Hair follicular keratinocyte (primary cell): ENCODE data around the gene GSTP1. TPM values are rescaled to one million over a fixed set of nuclear protein-coding genes. Genes with fewer than 3 reads are reported as not detected.

Experiments
- total RNA-seq: library from RNA; depleted of rRNA; stranded (reverse); fragments of >200 nt; gene quantifications from 2 replicates; pipeline ENCODE4 v1.2.3, GENCODE V29; 2015

The GSTP1 gene
- 2,705 and 3,941 TPM in 2 replicates for total RNA-seq

GRCh38 chr11:67583247-67584204 is at the start of gene GSTP1:
Gene GSTP1 (plus strand): TSS chr11:67583812. CDS start chr11:67583844, 32 bp downstream.

DNA sequence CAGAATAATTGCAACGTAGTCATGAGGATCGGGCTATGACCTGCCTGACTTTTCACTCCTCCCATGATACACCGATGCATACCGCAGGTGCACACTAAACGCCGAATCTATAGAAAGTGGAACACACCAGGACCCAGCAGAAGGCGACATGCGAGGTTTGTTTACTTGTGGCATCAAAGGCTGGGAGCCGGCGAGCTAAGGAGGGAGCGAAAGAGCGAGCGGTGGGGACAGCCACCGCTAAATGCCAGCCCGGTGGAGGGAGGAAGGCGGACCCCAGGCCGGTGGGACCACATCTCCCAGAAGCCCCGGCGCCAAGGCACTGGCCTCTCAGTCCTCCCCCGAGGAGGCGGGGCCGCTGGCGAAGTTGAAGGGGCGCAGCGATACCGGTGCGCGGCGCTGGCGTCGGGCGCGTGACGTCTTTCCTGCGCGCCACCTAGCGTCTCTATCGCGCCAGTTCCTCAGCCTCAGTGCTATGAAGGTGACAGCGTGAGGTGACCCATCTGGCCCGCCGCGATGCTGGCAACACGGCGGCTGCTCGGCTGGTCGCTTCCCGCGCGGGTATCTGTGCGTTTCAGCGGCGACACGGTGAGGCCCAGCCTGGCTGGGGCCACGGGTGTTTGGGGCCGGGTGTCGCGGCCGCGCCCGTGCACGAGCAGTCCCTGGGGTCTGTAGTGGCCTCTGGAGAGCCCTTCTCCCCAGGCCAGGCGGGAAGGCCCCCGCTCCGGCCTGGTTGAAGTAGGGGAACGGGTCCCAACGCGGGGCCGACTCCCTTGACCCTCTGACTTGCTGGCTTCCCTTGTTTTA is 23.1 kb downstream of the GSTP1 start, which contains the start of gene NDUFV1:
TSS of gene NDUFV1 (plus strand) at position 445 of the 804 bp plus-strand sequence. CDS start at position 514, 69 bp downstream.

DNA sequence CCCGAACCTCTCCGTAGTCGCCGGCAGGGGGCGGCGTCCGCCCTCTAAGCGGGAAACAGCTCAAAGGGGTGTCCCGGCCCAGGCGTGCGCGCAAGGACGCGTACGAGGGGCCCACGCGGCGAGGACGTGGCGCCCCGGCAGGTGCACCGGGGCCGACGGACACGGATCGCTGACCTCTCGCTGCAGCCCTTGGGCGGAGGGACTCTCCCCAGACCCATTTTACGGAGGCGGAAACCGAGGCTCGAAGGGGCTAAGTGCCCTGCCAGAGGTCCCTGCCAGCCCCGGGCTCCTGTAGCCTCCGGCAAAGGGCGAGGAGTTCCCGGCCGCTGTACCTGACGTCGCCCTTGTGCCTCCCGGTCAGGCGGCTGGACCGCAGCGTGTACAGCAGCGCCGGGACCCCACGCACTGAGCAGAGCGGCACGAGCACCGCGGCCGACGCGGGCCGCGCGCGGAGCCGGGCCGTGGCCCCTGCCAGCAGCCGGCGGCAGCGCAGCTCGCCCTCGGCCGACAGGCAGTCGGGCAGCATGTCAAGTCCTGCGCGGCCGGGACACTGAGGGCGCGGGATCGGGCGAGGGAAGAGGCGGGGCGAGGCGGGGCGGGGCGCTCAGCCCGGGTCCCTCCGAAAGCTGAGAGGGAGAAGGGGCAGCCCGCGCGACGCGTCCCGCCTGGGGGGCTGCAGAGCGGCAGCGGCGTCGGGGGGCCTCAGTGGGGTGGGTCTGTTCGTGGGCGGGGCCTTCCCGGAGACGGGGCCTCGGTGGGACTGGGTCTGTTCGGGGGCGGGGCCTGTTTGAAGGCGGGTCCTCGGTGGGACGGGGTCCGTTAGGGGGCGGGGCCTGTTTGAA is 46.0 kb downstream of the GSTP1 start, which contains the start of gene NUDT8:
TSS of gene NUDT8 (minus strand) at position 552 of the 842 bp plus-strand sequence. CDS start at position 526, 26 bp downstream.

Other genes starting within 250 kb of the GSTP1 start
- gene POLD4, start 230.3 kb upstream of the GSTP1 start, total RNA-seq: 76.9 and 150 TPM in 2 replicates
- gene CLCF1, start 210.2 kb upstream of the GSTP1 start, total RNA-seq: 4.6 and 4.7 TPM in 2 replicates
- gene RAD9A, start 191.8 kb upstream of the GSTP1 start, total RNA-seq: 5.5 and 16.3 TPM in 2 replicates
- 251 and 264 TPM in 2 replicates for gene PPP1CA, start 182.0 kb upstream of the GSTP1 start, total RNA-seq
- gene TBC1D10C, start 179.7 kb upstream of the GSTP1 start, total RNA-seq: not detected in 2 replicates
- 0.30 TPM in 1 of 2 replicates, not detected in the other for gene CARNS1, start 168.1 kb upstream of the GSTP1 start, total RNA-seq
- 44.4 and 71.9 TPM in 2 replicates for gene RPS6KB2, start 155.3 kb upstream of the GSTP1 start, total RNA-seq
- gene PTPRCAP, start 146.1 kb upstream of the GSTP1 start, total RNA-seq: 0.78 and 1.4 TPM in 2 replicates
- gene CORO1B, start 140.3 kb upstream of the GSTP1 start, total RNA-seq: 65.5 and 82.0 TPM in 2 replicates
- not detected in 2 replicates for gene GPR152, start 131.1 kb upstream of the GSTP1 start, total RNA-seq
- not detected in 2 replicates for gene CABP4, start 128.5 kb upstream of the GSTP1 start, total RNA-seq
- gene TMEM134, start 114.6 kb upstream of the GSTP1 start, total RNA-seq: 91.8 and 98.6 TPM in 2 replicates
- 43.6 and 47.6 TPM in 2 replicates for gene AIP, start 100.8 kb upstream of the GSTP1 start, total RNA-seq
- gene PITPNM1, start 78.4 kb upstream of the GSTP1 start, total RNA-seq: 28.0 and 39.4 TPM in 2 replicates
- gene CDK2AP2, start 75.7 kb upstream of the GSTP1 start, total RNA-seq: 73.0 and 86.1 TPM in 2 replicates
- gene CABP2, start 60.4 kb upstream of the GSTP1 start, total RNA-seq: not detected in 2 replicates
- gene NDUFV1, start 23.1 kb downstream of the GSTP1 start, total RNA-seq: 271 and 284 TPM in 2 replicates
- 11.7 and 16.6 TPM in 2 replicates for gene NUDT8, start 46.1 kb downstream of the GSTP1 start, total RNA-seq
- gene TBX10, start 56.0 kb downstream of the GSTP1 start, total RNA-seq: not detected in 2 replicates
- 0.16 TPM in 1 of 2 replicates, not detected in the other for gene ACY3, start 66.9 kb downstream of the GSTP1 start, total RNA-seq
- 0.87 and 3.4 TPM in 2 replicates for gene ALDH3B2, start 90.8 kb downstream of the GSTP1 start, total RNA-seq